GM18861 (cell line): Measurements from ENCODE around the gene CSAG2.

Experiments
- ATAC-seq: cut with Tn5 transposase; IDR thresholded peaks from one replicate; pipeline ENCODE4 v1.9.1; 2021; ENCODE audit not compliant: unreplicated experiment

CSAG2 gene

DNA sequence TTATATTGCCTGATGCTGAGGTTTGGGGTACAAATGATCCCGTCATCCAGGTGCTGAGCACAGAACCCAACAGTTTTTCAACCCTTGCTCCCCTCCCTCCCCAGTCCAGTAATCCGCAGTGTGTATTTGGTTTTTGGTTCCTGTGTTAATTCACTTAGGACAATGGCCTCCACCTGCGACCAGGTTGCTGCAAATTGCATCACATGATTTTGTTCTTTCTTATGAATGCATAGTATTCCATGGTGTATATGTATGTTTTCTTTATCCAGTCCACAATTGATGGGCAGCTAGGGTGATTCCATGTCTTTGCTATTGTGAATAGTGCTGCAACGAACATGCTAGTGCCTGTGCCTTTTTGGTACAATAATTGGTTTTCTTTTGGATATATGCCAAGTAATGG lies 46.0 kb downstream of the CSAG2 start:
- ATAC-seq: no peak

DNA sequence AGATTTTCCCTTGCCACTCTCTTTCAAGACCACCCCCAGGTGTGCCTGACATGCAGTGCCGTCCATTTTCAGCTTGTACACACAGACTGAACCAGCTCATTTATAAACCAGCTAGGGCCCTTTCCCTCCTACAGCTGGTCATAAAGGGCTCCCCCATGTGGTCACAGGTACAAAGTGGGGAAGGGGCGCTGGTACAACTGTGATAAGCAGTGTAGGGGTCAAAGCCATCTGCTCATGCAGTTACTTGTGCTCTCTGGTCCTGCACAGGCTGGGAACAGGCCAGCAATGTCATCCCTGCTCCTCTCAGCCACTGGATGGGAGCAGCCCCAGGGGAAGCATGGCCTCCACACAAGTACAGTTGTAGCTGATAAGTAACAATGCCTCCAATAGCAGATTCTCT lies 50.8 kb downstream of the CSAG2 start:
- no peak for ATAC-seq
